GM21526 (cell line): ENCODE measurements around the gene GSTO2.

ENCODE experiments used
- ATAC-seq: cut with Tn5 transposase; IDR thresholded peaks from one replicate; pipeline ENCODE4 v1.9.1; 2021; ENCODE audit warnings: moderate library complexity; ENCODE audit not compliant: unreplicated experiment, low FRiP score

GSTO2 gene

GRCh38 chr10:104323760-104324201, 54.8 kb downstream of the GSTO2 start:
- ATAC-seq, result no peak

GRCh38 chr10:104324221-104324686, 55.3 kb downstream of the GSTO2 start:
- ATAC-seq, result no peak

- no peak for ATAC-seq
Observed at GRCh38 chr10:104324931-104325330, 55.9 kb downstream of the GSTO2 start.

GRCh38 chr10:104325436-104326435, 56.8 kb downstream of the GSTO2 start:
- no peak for ATAC-seq

- no peak for ATAC-seq
Observed at GRCh38 chr10:104326991-104327610, 58.1 kb downstream of the GSTO2 start.

GRCh38 chr10:104327745-104328645, 59.0 kb downstream of the GSTO2 start:
- no peak for ATAC-seq

GRCh38 chr10:104328646-104328895, 59.6 kb downstream of the GSTO2 start:
- no peak for ATAC-seq

GRCh38 chr10:104328896-104329710, 60.1 kb downstream of the GSTO2 start:
- ATAC-seq, result peak; percentile 48

- no peak for ATAC-seq
Observed at GRCh38 chr10:104329735-104330134, 60.8 kb downstream of the GSTO2 start.

GRCh38 chr10:104330168-104331110, 61.5 kb downstream of the GSTO2 start:
- no peak for ATAC-seq

GRCh38 chr10:104331208-104331838, 62.3 kb downstream of the GSTO2 start:
- ATAC-seq, result no peak

- ATAC-seq, result no peak
Observed at GRCh38 chr10:104332243-104333031, 63.5 kb downstream of the GSTO2 start.

- ATAC-seq, result no peak
Observed at GRCh38 chr10:104333032-104333727, 64.2 kb downstream of the GSTO2 start.

GRCh38 chr10:104333728-104334373, 64.9 kb downstream of the GSTO2 start:
- ATAC-seq, result no peak

GRCh38 chr10:104334561-104334960, 65.6 kb downstream of the GSTO2 start:
- ATAC-seq, result no peak

- no peak for ATAC-seq
Observed at GRCh38 chr10:104334965-104335650, 66.1 kb downstream of the GSTO2 start.
